Measurements from ENCODE around the gene C11orf68. TPM values are rescaled to one million over a fixed set of nuclear protein-coding genes. Genes with fewer than 3 reads are reported as not detected.
A peak's percentile ranks its signal among the peaks of the same experiment; 100 is the strongest.

The C11orf68 gene
- total and polyA plus RNA-seq, 2 of the 8 experiments (the other 6 are each of a cell fraction or from before 2014, with no cell fraction given), result 24.0 to 51.2 TPM

- WGBS, 2 experiments (ENCODE audit: extremely low coverage in 1 of 2, insufficient coverage in 1 of 2, insufficient read length in 1 of 2, insufficient replicate concordance in 2 of 2, low coverage in 1 of 2, low lambda C conversion rate in 2 of 2, missing lambda C conversion rate in 1 of 2), result 86% methylated on average over 7 of the region's 9 CpGs; no CpG with 5 or more reads in 1 of the 2 experiments
- Histone ChIP-seq H3K4me1 (replicated peaks in 1 of 4; ENCODE audit: control insufficient read depth in 3 of 4, insufficient read depth in 4 of 4, low read length in 3 of 4) (peaks cover 0 to 8% (median 5%) of the 10 kb centered on the region in 4 experiments; a peak in 5 of 7 replicates), H2BK20ac (ENCODE audit: low read length) (no peak overlapping the region), H4K5ac (ENCODE audit: insufficient read length, low read depth, low read length) (no peak overlapping the region), H3K23ac (ENCODE audit: insufficient read length) (no peak overlapping the region), H2BK12ac (ENCODE audit: low read depth, low read length) (no peak overlapping the region; the same call in 1 of the 2 replicates), H3K18ac (ENCODE audit: extremely low read depth, low read length) (no peak overlapping the region; the same call in 1 of the 2 replicates), H4K91ac (replicated peaks; ENCODE audit: insufficient read length, low read length) (no peak overlapping the region), H3K79me2 (ENCODE audit: control insufficient read depth in 1 of 2, insufficient read depth in 2 of 2, low read length in 2 of 2) (no peaks in the 10 kb centered on the region), H3K79me1 (ENCODE audit: low read depth, low read length) (no peaks in the 10 kb centered on the region), H2BK15ac (ENCODE audit: low read length) (no peak overlapping the region), H3K23me2 (ENCODE audit: low read depth, low read length) (no peaks in the 10 kb centered on the region), H3K9ac (replicated peaks in 1 of 4; ENCODE audit: extremely low read depth in 1 of 4, low read depth in 3 of 4, low read length in 3 of 4) (peak overlapping the region in 2 of 4 experiments; percentile 4 to 16; a peak in 2 of 7 replicates), H3K14ac (ENCODE audit: insufficient read length) (no peak overlapping the region), H3K27ac (ENCODE audit: low read depth, low read length) (peak overlapping the region; percentile 41; the same call in 1 of the 2 replicates), H3K4me3 (ENCODE audit: extremely low read depth in 1 of 4, insufficient read depth in 2 of 4, low read depth in 3 of 4, low read length in 4 of 4) (no peak overlapping the region), H2AK5ac (ENCODE audit: low read depth, low read length) (no peak overlapping the region), H4K20me1 (replicated peaks in 1 of 2; ENCODE audit: control insufficient read depth in 1 of 2, insufficient read depth in 2 of 2, low read length in 2 of 2) (no peaks in the 10 kb centered on the region), H3K27me3 (replicated peaks in 1 of 4; ENCODE audit: control insufficient read depth in 3 of 4, extremely low read depth in 1 of 4, insufficient read depth in 3 of 4, low read length in 3 of 4) (no peaks in the 10 kb centered on the region), H3K4me2 (ENCODE audit: insufficient read depth in 1 of 2, low read depth in 2 of 2, low read length in 2 of 2) (0 out of 4 replicates have a peak overlapping the region, but pooled peaks have one; percentile 10 to 46), H2AFZ (ENCODE audit: low read length) (no peak overlapping the region), H4K8ac (ENCODE audit: extremely low read depth, insufficient read depth, low read length) (peak overlapping the region; percentile 84; the same call in 1 of the 2 replicates), H3K9me3 (ENCODE audit: insufficient read depth in 2 of 2, low read depth in 1 of 2, low read length in 1 of 2) (no peaks in the 10 kb centered on the region), H2BK5ac (ENCODE audit: low read depth, low read length) (no peak overlapping the region), H3K36me3 (ENCODE audit: control insufficient read depth in 2 of 4, insufficient read depth in 4 of 4, low read length in 3 of 4) (peaks cover 0 to under 1% (median under 1%) of the 10 kb centered on the region in 4 experiments; a peak in 3 of 8 replicates), H3K4ac (replicated peaks; ENCODE audit: insufficient read length, low read depth, low read length) (no peak overlapping the region), H2BK120ac (replicated peaks; ENCODE audit: low read depth, low read length) (no peak overlapping the region), H3K56ac (replicated peaks; ENCODE audit: insufficient read length, low read depth, low read length) (no peak overlapping the region)
- FAIRE-seq (no peak), DNase-seq (ENCODE audit: low read depth in 1 of 2, low spot score in 2 of 2) (no peak)
- CTCF ChIA-PET (ENCODE audit: partially characterized antibody), result interaction anchor here (0.8 to 1.5 kb wide), 4 partner anchors 11 to 41 kb away, joined by 3 to 5 read pairs (median 3); no protein-coding TSS in a partner anchor
- POLR2A ChIA-PET (ENCODE audit: partially characterized antibody), result interaction anchor here (0.6 to 2.1 kb wide), 6 partner anchors 10 to 173 kb away, joined by 3 to 10 read pairs (median 3); partner anchors contain the start of gene MUS81
- TF ChIP-seq SIX5 (IDR thresholded peaks at IDR 0.05; ENCODE audit: low read depth, low read length) (no peak), CBX5 (IDR thresholded peaks at IDR 0.05; ENCODE audit: low read depth, low read length) (no peak), RBBP5 (IDR thresholded peaks at IDR 0.05; ENCODE audit: borderline replicate concordance, low read depth, low read length) (peak; percentile 40; the same call in 1 of the 2 replicates), SUZ12 (IDR thresholded peaks at IDR 0.05; ENCODE audit: low read length) (no peak), SP4 (IDR thresholded peaks at IDR 0.05; ENCODE audit: low read length) (no peak), TCF12 (IDR thresholded peaks at IDR 0.05; ENCODE audit: low read depth, low read length) (no peak), ASH2L (IDR thresholded peaks at IDR 0.05; ENCODE audit: low read length) (peak; percentile 92), JUND (IDR thresholded peaks at IDR 0.05; ENCODE audit: low read length) (no peak), RFX5 (IDR thresholded peaks at IDR 0.05; ENCODE audit: borderline replicate concordance, low read depth, low read length) (no peak), BRCA1 (IDR thresholded peaks at IDR 0.05; ENCODE audit: low read depth, low read length) (no peak), SP1 (IDR thresholded peaks at IDR 0.05; ENCODE audit: low read depth, low read length) (0 out of 2 replicates have a peak, but pooled peaks have one; percentile 21), ATF2 (IDR thresholded peaks at IDR 0.05; ENCODE audit: low read length) (no peak)
Observed at GRCh38 chr11:65927904-65928397, 9.1 kb upstream of the C11orf68 start.
